Neural progenitor cell (in vitro differentiated cells): Measurements from ENCODE around the gene THRSP.
"Not testable (repeated sequence)": the region's sequence is repeated elsewhere in the genome, so short reads cannot be mapped to it uniquely, and the experiment has no call there.

ENCODE experiments used
- EZH2 ChIP-seq: fragments of 200-600 bp; sonication (generic); IDR thresholded peaks from 2 replicates; pipeline ENCODE4 v1.6.1; 2017; ENCODE audit warnings: antibody characterized with exemption, mild to moderate bottlenecking, moderate library complexity
- TF ChIP-seq, protein P1 (sequence below): fragments of 200-600 bp; sonication (generic); IDR thresholded peaks from 2 replicates; pipeline ENCODE4 v1.5.1; 2017; ENCODE audit warnings: antibody characterized with exemption, mild to moderate bottlenecking

DNA sequence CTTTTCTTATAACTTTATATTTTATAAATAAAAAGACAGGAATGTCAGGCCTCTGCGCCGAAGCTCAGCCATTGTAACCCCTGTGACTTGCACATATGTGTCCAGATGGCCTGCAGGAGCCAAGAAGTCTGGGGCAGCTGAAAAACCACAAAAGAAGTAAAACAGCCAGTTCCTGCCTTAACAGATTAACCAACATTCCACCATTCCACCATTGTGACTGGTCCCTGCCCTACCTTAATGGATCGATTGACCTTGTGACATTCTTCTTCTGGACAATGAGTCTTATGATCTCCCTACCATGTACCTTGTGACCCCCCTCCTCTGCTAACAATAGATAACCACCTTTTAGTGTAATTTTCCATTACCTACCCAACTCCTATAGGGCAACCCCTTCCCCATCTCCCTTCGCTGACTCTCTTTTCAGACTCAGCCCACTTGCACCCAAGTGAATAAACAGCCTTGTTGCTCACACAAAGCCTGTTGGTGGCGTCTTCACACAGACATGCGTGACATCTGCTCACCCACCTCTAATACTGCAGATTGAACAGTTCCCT is 22.9 kb downstream of the THRSP start:
- TF ChIP-seq, protein P1, sequence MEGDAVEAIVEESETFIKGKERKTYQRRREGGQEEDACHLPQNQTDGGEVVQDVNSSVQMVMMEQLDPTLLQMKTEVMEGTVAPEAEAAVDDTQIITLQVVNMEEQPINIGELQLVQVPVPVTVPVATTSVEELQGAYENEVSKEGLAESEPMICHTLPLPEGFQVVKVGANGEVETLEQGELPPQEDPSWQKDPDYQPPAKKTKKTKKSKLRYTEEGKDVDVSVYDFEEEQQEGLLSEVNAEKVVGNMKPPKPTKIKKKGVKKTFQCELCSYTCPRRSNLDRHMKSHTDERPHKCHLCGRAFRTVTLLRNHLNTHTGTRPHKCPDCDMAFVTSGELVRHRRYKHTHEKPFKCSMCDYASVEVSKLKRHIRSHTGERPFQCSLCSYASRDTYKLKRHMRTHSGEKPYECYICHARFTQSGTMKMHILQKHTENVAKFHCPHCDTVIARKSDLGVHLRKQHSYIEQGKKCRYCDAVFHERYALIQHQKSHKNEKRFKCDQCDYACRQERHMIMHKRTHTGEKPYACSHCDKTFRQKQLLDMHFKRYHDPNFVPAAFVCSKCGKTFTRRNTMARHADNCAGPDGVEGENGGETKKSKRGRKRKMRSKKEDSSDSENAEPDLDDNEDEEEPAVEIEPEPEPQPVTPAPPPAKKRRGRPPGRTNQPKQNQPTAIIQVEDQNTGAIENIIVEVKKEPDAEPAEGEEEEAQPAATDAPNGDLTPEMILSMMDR = not testable (repeated sequence)
- not testable (repeated sequence) for TF ChIP-seq EZH2
